Measurements from ENCODE around the gene UBE2R2. TPM values are rescaled to one million over a fixed set of nuclear protein-coding genes. Genes with fewer than 3 reads are reported as not detected.
A peak's percentile ranks its signal among the peaks of the same experiment; 100 is the strongest.
"Not testable (repeated sequence)": the region's sequence is repeated elsewhere in the genome, so short reads cannot be mapped to it uniquely, and the experiment has no call there.

UBE2R2 gene
- total RNA-seq, 2 donors from 2014 or later, result 30.5 to 33.5 TPM

DNA sequence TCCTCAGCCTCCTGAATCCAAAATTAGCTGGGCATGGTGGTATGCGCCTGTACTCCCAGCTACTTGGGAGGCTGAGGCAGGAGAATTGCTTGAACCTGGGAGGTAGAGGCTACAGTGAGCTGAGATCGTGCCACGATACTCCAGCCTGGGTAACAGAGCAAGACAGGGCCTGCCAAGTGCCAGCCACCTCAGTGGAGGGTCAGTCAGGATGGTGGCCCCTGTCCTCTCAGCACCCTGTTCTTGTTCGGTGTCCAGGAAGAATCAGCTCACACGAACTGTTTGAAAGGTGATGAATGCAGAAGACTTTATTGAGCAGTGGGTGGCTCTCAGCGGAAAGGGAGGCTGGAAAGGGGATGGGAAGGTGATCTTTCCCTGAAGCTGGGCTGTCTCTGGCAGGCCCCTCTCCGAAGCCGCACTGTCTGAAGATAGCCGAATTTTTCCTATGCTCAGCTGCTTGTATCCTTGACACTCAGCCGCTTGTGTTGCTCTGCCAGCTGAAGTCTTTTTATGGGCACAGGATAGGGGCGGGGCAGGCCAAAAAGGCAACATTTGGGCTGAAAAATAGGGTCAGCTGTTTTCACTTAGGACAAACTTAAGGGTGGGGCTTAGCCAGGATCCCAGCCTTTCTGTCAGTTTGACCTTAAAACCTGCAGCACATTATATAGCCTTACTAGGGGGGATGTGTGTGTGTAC is 50.9 kb downstream of the UBE2R2 start:
- ATAC-seq (peak; percentile 84 to 85), DNase-seq (peak; percentile 58)
- intact Hi-C loops (cut with DNase I), result no loop called here

DNA sequence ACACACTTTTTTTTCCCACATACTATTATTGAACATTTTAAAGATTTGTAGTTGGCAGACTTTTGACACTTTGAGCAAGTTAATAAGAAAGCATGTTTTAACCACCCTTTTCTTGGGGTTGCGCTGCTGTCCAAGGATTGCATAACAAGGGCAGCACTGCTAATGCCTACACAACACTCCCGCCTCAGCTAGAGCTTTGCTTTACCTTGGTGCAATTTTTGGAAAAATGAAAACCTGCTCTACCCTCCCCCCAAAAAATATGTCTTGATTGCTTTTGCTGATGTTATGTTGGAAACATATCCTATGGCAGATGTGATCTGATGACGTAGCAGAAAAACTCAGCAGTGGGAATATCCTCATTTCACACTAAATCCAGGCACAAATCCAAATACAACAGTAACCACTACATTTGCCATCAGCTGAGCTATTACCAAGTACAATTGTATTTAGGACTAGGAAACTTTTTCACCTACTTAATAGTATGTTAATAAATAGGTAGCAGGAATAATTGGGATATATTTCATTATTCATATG is 51.5 kb downstream of the UBE2R2 start:
- ATAC-seq (peak; percentile 66 to 76), DNase-seq (no peak)
- intact Hi-C loops (cut with DNase I), result no loop called here

DNA sequence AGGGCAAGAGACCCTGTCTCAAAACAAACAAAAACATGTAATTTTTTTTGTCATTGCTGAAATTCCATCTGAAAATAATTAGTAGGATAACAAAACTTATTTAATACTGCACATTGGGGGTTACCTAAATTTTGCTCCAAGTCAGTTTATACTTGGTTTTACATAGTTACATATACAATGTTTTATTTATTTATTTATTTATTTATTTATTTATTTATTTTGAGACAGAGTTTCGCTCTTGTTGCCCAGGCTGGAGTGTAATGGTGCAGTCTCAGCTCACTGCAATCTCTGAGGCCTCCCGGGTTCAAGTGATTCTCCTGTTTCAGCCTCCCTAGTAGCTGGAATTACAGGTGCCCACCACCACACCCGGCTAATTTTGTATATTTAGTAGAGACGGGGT is 52.3 kb downstream of the UBE2R2 start:
- DNase-seq; ATAC-seq; intact Hi-C loops (cut with DNase I): not testable (repeated sequence)

DNA sequence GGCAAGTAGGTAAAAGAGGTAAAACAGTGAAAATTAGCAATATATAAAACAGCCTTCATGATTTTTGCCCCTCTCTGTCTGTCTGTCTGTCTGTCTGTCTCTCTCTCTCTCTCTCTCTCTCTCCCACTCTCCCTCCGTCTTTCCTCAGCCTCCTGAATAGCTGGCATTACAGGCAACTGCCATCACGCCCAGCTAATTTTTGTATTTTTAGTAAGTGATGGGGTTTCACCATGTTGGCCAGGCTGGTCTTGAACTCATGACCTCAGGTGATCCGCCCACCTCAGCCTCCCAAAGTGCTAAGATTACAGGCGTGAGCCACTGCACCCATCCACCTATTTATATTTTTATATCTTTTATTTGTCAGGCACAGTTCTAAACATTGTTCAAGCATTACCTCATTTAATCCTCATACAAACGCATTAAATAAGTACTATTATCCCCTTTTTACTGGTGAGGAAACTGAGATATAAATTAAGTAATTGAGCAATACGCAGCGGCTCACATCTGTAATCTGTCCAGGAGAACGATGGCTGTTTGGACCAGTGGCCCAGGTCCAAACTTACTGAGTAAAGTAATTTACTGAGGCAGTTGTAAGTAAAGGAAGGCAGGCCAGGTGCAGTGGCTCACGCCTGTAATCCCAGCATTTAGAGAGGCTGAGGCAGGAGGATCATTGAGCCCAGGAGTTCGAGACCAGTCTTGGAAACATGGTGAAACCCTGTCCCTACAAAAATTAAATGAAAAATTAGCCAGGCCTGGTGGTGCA is 60.9 kb downstream of the UBE2R2 start:
- ATAC-seq (no peak), DNase-seq (no peak)
- intact Hi-C loops (cut with DNase I), result no loop called here

DNA sequence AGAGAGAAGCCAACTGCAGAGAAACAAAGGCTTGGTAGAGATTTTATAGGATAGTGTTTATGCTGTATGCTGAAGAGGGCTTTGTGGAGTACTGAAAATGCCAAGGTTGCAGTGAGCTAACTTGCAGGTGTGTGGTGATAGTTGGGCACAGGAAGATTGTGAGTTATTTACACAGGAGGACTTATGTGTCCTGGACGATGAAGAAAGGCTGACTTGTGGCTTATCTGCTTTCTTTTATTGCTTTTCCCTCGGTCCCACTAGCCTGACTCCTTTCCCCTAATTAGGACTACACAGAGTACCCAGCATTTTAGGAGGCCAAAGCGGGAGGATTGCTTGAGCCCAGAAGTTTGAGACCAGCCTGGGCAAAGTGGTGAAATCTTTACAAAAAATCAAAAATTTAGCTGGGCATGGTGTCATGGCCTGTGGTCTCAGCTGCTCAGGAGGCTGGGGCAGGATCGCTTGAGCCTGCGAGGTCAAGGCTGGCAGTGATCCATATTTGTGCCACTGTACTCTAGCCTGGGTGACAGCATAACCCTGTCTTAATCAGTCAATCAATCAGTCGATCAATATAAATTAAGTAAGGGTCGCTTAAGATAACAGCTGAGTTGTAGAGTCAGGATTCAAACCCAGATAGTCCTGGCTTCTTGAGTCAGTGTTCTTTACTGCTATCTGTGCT is 61.9 kb downstream of the UBE2R2 start:
- intact Hi-C loops (cut with DNase I), result no loop called here
- DNase-seq (no peak), ATAC-seq (no peak)

DNA sequence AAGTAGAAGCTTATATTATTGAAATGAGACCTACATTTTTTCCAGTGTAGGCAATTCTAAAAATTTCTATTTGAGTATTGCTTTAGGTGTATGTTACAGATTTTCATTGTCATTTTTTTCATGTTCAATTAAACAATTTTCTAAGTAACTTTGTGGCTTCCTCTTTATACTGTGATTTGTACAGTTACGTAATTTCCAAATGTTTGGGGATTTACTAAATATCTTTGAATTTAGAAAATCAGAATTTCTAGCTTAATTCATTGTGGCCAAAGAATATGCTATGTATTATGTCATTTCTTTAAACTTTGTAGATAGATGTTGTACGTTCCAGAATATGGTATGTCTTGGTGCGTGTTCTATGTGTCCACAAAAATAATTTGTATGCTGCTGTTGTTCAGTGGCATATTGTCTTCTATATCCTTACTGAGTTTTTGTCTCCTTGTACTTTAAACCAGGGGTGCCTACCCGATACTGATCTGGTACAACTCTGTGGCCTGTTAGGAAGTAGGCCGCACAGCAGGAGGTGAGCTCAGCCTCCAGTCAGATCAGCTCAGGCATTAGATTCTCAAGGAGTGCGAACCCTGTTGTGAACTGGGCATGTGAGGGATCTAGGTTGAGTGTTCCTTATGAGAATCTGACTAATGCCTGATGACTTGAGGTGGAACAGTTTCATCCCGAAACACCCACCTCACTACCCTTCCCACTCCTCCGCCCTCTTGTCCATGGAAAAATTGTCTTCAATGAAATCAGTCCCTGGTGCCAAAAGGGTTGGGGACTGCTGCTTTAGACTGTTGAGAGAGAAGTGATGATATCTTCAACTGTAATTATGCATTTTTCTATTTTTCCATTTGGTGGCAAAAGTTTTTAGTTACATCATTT is 63.5 kb downstream of the UBE2R2 start:
- no peak for DNase-seq
- ATAC-seq, result peak in 1 of 2 donors; percentile 9
- intact Hi-C loops (cut with DNase I), result no loop called here

DNA sequence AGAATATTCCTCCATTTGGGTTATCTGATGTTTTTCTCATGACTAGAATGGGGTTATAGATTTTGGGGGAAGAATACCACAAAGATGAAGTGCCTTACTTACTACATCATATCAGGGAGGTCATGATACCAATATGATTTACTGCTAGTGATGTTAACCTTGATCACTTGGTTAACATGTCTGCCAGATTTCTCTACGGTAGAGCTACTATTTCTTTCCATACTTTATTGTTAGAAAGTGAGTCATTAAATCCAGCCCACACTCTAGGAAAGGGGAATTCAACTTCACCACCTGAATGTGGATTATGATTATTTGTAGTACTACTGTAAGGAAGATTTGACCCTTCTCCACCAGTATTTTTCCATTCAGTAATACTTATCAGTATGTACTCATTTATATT is 64.7 kb downstream of the UBE2R2 start:
- ATAC-seq (peak in 1 of 2 donors; percentile 42), DNase-seq (no peak)
- intact Hi-C loops (cut with DNase I), result no loop called here

DNA sequence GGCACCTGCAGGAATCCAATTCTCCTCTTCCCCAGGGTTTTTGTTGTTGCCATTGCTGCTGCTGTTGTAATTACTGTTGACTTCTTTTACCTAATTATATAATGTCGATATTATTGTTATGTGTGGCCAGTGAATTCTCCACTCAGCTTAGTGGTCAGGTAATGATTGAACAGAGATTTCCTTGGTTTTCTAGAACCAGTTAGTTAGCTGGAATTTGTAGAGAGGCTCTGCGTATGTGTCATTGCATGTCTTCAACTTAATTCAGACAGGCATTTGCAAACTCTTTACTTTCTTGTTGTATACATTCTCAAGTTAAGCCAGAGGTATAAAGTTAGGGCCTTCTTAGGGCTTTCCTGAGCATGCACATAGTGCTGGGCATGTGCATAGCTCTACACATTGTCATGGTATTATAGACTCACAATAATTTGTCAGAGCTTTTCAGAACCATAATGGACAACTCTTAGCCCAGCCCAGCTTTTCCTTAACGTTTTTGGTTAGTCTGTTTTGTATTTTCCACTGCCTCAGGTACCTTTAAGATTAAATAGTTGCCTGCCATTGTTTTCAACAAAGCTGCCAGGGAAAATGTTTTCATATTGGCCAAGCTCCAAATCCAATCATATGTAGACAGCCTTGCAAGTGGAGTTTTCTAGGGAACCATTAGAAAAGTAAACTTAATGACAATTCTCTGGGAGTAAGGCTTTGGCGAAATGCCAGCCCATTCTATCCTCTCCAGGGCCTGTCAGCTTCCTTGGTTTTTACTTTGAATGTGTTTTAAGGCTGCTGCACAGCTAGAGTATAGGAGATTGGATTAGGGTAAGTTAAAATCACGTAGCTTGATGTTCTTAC is 68.1 kb downstream of the UBE2R2 start:
- ATAC-seq, result peak in 1 of 2 donors; percentile 20
- peak; percentile 45 for DNase-seq
- intact Hi-C loops (cut with DNase I), result no loop called here

DNA sequence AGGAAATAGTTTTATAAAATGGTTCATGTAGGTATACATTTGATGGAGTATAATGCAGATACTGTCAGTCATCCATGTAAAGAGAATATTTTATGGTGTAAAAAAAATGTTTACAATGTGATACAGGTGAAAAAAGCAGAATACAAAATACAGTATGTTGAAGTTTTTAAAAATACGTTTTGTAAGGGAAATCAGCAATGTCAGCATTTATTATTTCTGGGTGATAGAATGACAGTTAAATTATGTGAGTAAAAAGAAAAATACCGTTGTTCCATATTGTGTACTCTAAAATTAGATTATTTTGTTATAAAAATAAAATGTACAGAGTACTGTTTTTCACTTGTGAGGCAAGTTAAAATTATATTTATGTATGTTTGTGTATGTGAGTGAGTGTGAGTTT is 69.0 kb downstream of the UBE2R2 start:
- ATAC-seq (no peak), DNase-seq (no peak)
- intact Hi-C loops (cut with DNase I), result no loop called here

DNA sequence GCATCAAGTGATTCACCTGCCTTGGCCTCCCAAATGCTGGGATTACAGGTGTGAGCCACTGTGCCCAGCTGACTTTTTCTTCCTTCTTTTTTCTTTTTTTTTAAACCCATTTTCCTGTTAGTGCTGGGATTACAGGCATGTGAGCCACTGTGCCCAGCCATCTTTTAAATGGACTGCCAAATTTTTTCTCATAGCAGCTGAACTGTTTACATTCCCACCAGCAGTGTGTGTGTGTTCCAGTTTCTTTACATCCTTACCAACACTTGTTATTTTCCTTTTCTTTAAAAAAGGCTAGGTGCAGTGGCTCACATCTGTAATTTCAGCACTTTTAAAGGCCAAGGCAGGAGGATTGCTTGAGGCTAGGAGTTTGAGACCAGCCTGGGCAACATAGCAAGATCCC is 76.9 kb downstream of the UBE2R2 start:
- ATAC-seq (no peak), DNase-seq (no peak)
- intact Hi-C loops (cut with DNase I), result no loop called here

DNA sequence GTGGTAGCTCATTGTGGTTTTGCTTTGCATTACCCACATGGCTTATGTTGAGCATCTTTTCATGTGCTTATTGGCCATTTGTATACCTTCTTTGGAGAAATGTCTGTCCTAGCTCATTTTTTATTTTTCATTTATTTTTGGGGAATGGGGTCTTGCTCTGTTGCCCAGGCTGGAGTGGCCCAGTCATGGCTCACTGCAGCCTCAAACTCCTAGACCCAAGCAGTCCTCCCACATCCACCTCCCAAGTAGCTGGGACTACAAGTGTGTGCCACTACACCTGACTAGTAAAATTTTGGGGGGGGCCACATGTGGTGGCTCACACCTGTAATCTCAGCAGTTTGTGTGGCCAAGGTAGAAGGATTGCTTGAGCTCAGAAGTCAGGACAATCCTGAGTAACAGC is 77.4 kb downstream of the UBE2R2 start:
- DNase-seq (no peak), ATAC-seq (no peak)
- intact Hi-C loops (cut with DNase I), result no loop called here

DNA sequence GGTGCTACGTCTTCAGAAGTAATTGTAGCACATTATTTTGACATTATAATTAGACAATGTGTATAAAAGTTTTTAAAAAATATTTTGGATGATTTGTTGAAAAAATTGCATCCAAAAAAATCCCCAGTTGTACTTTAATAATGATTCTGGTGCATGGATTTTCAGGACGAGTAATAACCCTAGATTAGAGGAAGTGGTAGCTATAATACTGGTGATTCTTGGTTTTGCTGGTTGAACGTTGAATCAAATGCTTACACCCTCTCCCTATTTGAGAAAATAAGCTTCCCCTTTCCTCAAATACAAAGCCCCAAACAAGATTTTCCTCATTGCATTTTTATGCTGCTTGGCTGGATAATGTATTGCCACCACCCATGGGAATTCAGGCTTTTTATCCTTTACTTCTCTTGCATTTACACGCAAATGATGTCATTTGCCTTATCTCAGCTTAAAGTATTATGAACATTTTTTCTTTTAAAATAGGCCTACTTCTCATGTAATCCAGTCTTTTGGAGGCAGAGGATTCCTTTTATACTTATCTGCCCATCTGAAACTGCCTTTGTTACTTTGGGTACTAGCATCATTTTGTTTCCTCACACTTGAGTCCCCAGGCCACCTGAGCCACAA is 86.3 kb downstream of the UBE2R2 start:
- ATAC-seq, result no peak
- intact Hi-C loops (cut with DNase I), result no loop called here
- DNase-seq, result no peak

DNA sequence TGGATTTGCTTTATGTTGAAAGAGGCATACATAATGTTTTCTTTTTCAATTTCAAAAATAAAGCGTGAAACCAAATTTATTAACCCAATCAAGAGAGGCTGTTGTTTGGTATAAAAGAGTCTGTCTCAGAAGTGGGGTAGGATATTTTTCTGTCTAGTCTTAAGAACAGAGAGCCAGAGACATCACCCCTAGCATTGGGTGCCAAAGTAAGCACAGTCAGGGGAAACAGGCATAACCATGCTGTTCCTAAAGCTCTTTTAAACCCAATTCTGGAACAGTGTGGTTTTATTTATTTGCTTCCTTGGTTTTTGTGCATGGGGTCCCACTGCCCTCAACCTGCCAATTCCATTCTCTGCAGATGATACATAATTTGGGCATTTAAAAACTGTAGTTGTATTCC is 88.2 kb downstream of the UBE2R2 start:
- intact Hi-C loops (cut with DNase I), result no loop called here
- ATAC-seq (peak in 1 of 2 donors; percentile 33), DNase-seq (no peak)

DNA sequence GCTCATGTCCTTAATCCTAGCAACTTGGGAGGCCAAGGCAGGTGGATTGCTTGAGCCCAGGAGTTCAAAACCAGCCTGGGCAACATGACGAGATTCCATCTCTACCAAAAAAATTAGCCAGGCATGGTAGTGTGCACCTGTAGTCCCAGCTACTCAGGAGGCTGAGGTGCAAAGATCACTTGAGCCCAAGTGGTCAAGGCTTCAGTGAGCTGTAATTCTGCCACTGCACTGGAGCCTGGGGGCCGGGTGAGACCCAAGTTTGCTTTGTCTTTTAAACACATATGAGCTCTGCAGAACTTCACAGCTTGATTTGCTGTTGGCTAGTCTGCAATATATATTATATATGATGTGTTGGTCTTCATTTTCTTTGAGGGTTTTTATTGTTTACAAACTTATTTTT is 89.8 kb downstream of the UBE2R2 start:
- intact Hi-C loops (cut with DNase I), result no loop called here
- no peak for ATAC-seq
- DNase-seq, result no peak

DNA sequence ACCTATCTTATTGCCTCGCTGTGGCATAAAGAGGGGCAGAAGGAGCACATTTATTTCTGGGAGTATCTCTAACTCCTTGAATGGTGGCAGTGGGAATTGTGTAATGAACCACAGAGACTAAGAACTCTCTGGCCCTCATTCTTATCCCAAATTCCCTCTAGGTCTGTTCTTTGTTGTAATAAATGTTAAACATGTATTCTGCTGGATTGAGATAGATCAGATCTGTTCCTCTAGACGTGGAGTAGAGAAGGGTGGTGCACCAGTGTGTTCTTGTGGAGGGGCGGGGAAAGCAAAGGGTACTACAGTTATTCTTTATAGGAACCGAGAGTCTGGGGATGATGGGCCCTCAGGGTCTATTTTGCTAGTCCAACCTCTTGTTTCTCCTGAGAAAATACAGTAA is 90.4 kb downstream of the UBE2R2 start:
- intact Hi-C loops (cut with DNase I), result no loop called here
- DNase-seq, result no peak
- ATAC-seq, result no peak

DNA sequence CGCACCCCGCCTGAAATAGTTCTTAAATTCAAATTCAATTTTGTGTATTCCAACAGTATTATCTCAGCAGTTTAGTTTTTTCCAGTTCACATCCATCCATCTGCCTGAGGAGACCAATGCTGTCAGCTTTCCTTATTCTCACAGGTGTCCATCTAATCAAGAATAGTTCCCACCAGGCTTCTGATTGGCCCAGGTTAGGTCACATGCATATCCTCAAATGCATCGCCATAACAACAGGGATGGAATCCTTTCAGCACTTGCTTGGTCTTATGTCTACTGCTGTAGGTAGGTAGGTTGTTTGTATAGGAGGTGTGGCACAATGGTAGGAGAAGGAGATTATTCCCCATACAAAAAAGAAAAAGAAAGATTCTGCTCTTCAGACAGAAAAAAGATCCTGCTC is 91.2 kb downstream of the UBE2R2 start:
- DNase-seq (no peak), ATAC-seq (no peak)
- intact Hi-C loops (cut with DNase I), result no loop called here

DNA sequence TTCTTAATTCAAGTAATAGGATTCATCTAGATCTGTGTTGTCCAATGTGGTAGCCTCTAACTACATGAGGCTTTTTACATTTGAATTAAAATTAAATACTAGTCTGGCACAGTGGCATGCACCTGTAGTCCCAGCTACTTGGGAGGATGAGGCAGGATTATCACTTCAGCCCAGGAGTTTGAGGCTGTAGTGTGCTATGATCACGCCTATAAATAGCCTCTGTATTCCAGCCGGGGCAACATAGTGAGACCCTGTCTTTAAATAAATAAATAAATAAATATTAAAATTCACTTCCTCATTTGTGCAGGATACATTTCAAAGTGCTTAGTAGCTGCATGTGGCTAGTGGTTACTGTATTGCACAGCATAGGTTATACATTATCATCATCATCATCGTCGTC is 91.8 kb downstream of the UBE2R2 start:
- DNase-seq (no peak), ATAC-seq (no peak)
- intact Hi-C loops (cut with DNase I), result no loop called here

DNA sequence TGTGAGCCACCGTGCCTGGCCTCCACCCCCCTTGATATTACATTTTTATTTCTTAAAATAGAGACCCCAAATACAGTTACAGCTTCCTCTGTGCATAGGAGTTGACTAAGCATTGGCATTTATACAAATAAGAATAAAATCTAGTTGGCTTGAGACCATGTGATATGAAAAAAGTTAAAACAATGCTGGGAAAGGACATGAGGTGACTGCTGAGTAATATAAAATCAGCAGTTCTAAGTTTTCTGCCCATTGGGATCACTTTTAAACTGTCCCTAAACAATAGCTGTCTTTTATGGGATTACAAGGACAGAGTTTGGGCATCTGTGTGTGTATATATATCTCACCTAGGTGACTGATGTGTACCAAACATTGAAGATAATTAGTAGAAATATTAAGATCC is 96.6 kb downstream of the UBE2R2 start:
- no peak for DNase-seq
- no peak for ATAC-seq
- intact Hi-C loops (cut with DNase I), result no loop called here

Data from left cardiac atrium (tissue), 4 donors.